ENCODE measurements around the gene NT5DC2.
"Not testable (repeated sequence)": the region's sequence is repeated elsewhere in the genome, so short reads cannot be mapped to it uniquely, and the experiment has no call there.

NT5DC2 gene

GRCh38 chr3:52531860-52532516 lies 1.7 kb downstream of the NT5DC2 start:
- Mint-ChIP-seq H3K27ac (no peak overlapping the region), H3K9me3 (no peaks in the 10 kb centered on the region), H3K4me3 (peak overlapping the region; percentile 87), H3K27me3 (no peaks in the 10 kb centered on the region), H3K4me1 (ENCODE audit: low read depth) (peaks cover 21% of the 10 kb centered on the region), H3K36me3 (ENCODE audit: low read depth) (peaks cover 11% of the 10 kb centered on the region)

DNA sequence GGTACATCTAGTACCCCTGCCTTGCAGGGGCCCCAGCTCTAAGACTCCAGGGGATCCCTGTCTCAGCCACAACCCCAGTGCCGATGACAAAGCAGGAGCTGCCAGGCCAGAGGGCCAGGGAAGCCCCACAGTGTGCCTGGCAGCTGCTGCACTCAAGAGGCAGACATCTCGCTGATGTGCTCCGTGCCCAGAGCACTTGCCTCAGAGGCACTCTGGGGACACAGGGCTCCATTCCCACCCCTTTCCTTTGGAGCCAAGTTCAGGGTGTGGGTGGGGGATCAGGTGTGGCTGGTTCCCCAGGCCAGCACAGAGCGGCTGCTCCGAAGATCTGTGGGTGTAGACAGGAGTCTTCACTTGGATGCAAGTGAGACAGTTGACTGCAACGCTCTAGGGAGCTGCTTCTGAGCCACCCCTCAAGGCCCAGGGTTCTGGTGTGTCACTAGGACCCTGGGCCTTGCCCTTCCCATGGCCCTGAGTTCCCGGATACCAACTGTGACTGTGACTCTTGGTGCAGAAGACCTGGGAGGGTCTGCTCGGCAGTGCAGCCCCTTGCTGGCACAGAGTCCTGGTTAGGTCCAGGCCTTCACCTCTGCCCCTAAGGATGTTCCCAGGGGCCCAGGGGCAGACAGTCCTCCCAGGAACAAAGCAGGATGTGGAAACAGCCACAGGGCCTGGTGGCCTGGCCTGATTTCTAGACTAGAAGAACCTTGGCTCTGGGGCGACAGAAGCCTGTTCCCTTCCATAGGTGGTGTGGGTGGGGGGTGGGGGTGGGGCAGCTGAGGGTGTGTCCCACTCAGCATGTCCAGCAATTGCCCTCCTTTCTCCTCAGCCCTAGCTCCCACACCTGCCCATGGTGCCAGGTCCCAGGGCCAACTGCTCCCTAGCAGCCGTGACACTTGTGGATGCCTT lies 2.5 kb downstream of the NT5DC2 start:
- Mint-ChIP-seq H3K27me3 (no peaks in the 10 kb centered on the region), H3K27ac (no peak overlapping the region), H3K4me3 (no peak overlapping the region), H3K36me3 (ENCODE audit: low read depth) (peaks cover 7% of the 10 kb centered on the region), H3K9me3 (no peaks in the 10 kb centered on the region), H3K4me1 (ENCODE audit: low read depth) (peaks cover 19% of the 10 kb centered on the region)

DNA sequence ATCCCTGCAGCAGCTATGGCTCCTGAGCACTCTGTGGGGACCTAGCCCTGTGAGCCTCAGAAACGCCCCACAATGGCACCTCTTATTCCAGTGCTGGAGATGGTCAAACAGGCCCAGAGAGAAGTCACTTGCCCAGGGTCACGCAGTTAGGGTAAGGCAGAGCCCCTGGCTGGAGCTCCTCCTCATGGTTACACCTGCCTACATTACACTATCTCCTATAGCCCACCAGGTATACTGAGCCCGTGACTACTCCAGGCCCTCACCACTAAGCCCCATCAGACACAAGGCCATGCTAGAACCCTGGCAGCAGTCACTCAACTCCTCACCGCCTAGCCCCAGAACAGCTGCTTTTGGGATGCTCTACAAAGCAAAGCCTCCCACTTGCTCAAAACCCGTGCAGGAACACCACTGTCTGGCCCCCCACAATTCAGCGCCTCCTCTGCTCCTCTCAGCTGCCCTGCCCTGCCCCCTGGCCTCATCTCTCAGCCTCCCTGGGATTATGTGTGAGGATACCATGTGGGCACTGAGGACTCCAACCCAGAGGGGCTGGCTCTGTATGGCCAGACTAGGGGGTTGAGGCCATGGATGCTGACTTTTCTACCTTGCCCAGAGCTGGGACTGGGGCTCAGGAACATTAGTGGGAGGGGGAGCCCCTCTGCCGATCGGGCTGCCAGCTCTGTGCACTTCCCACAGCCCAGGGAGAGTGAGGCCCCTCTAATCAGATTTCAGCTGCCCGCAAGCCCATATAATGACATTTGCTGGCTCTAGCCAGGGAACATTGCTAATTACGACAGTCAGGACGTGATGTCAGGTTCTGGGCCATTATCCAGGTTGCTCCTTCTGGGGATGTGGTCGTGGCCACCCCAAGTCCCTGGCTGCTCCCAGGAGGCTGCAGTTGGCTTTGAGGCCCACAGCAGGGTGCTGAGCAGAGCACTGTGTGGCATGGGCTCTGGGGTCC lies 4.0 kb downstream of the NT5DC2 start:
- Mint-ChIP-seq H3K27ac (no peak overlapping the region), H3K9me3 (no peaks in the 10 kb centered on the region)

DNA sequence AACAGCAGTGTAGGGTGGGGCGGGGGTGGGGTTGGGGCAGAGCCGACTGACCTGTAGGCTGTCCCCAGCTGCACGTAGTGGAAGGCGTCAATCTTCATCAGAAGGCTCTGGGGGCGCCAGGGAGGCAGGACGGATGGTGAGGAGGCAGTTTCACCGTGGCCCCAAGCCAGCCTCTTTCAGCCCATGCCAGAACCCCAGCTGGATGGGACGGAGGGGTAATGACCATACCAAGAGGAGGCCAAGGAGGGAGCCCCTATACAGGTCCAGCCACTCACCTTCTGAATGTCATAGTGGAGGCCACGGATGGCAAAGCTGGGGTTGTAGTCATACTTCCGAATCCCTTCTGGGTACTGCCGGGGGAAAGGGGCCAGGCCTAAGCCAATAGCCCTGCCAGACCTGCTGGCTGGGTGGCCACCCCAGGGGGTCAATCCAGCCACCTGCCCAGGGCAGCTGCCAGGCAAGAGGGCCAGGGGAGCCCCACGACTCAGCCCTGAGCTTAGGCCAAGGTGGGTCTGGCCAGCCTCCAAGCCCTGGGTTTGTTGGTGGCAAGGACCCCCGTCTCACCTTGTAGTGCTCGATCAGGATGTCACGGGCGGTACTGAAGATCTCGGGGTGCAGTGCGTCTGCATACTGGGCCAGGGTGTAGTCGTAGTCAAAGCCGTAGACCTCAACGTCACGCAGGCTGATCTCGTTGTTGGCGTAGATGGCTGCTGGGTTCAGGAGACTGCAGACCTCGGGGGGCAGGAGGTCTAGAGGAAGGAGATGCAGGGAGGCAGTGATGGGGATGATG lies 4.9 kb downstream of the NT5DC2 start:
- H3K4me3 Mint-ChIP-seq, result no peak overlapping the region

More for the DNA sequence above, 4.0 kb downstream of the NT5DC2 start:
- Mint-ChIP-seq H3K4me3 (no peak overlapping the region), H3K4me1 (ENCODE audit: low read depth) (peaks cover 12% of the 10 kb centered on the region), H3K27me3 (no peaks in the 10 kb centered on the region), H3K36me3 (ENCODE audit: low read depth) (peaks cover 17% of the 10 kb centered on the region)

DNA sequence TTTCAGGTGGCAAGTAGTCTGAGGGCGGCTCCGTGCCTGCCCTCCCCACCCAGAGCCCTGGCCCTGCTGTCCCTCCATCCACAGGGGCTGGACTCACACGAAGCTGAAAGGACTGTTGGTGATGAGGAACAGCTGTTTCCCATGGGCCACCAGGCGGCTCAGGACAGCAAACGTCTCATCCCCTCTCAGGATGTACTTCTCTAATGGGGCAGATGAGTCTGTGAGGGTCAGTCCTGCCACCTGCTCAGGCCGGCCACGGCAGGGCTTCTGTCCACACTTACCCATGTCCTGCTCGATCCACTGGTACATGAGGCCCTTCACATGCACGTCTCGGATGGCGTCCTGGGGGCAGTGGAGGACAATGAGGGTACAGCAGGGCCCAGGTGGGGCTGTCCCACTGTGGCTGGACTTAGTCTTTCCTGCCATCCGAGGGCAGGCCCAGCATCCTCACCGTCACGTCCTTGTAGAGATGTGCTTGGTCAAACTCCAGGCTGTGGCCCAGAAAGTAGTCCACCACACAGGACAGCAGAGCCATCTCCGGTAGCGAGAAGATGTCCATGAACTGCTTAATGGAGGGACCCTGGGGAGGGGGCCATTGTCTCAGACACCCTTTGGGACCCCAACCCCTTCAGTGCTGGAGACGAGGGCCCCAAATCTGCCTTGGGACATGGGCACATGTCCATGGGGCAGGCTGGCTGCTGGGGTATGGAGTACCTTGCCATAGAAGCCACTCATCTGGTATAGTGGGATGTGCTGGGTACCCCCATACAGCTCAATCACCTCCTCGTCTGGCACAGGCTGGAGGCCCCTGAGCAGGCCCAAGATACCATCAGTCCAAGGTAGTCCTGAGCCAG lies 5.7 kb downstream of the NT5DC2 start:
- H3K36me3 Mint-ChIP-seq (ENCODE audit: low read depth), result peaks cover 24% of the 10 kb centered on the region
- no peaks in the 10 kb centered on the region for H3K9me3 Mint-ChIP-seq
- H3K4me1 Mint-ChIP-seq (ENCODE audit: low read depth), result peaks cover 8% of the 10 kb centered on the region
- no peak overlapping the region for H3K27ac Mint-ChIP-seq
- no peak overlapping the region for H3K4me3 Mint-ChIP-seq
- H3K27me3 Mint-ChIP-seq, result no peaks in the 10 kb centered on the region

More for the DNA sequence above, 4.9 kb downstream of the NT5DC2 start:
- Mint-ChIP-seq H3K27me3 (no peaks in the 10 kb centered on the region), H3K27ac (no peak overlapping the region), H3K36me3 (ENCODE audit: low read depth) (peaks cover 24% of the 10 kb centered on the region), H3K9me3 (no peaks in the 10 kb centered on the region), H3K4me1 (ENCODE audit: low read depth) (peaks cover 8% of the 10 kb centered on the region)

DNA sequence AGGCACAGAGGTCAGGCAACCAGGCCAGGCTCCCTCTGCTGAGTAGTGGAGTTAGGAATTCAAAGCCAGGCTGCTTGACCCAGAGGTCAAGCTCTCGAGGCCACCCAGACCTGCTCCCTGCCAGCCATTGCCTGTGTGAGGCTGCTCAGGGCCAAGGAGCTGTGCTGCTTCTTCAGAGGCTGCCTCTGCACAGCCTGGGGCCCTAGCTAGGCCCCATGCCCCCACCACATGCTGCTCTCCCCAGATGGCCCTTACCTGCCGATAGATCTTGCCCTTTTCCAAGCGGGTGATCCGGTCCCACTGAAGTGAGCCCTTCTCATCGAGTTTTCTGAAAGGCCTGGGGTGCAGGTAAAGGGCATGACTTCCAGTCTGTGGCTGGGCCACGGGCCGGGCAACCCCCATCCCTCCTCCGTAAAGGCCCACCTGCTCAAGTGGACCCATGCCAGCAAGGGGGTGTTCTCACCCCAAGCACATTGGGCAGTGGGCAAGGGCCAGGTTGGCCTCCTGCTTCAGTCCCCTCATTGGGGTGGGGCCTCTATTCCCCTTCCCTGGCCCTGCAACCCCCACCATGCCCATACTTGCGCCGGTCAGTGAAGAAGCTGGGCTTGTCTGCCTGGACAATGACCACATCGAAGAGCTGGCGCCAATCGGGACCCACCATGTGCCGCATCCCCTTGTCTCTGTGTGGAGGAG lies 6.5 kb downstream of the NT5DC2 start:
- Mint-ChIP-seq H3K4me1 (ENCODE audit: low read depth) (peaks cover 3% of the 10 kb centered on the region), H3K36me3 (ENCODE audit: low read depth) (peaks cover 24% of the 10 kb centered on the region), H3K27me3 (no peaks in the 10 kb centered on the region), H3K9me3 (no peaks in the 10 kb centered on the region), H3K4me3 (no peak overlapping the region), H3K27ac (no peak overlapping the region)

GRCh38 chr3:52526671-52527038 lies 7.0 kb downstream of the NT5DC2 start:
- peaks cover 24% of the 10 kb centered on the region for H3K36me3 Mint-ChIP-seq (ENCODE audit: low read depth)
- H3K4me3 Mint-ChIP-seq; H3K27me3 Mint-ChIP-seq; H3K4me1 Mint-ChIP-seq (ENCODE audit: low read depth); H3K27ac Mint-ChIP-seq; H3K9me3 Mint-ChIP-seq: not testable (repeated sequence)

DNA sequence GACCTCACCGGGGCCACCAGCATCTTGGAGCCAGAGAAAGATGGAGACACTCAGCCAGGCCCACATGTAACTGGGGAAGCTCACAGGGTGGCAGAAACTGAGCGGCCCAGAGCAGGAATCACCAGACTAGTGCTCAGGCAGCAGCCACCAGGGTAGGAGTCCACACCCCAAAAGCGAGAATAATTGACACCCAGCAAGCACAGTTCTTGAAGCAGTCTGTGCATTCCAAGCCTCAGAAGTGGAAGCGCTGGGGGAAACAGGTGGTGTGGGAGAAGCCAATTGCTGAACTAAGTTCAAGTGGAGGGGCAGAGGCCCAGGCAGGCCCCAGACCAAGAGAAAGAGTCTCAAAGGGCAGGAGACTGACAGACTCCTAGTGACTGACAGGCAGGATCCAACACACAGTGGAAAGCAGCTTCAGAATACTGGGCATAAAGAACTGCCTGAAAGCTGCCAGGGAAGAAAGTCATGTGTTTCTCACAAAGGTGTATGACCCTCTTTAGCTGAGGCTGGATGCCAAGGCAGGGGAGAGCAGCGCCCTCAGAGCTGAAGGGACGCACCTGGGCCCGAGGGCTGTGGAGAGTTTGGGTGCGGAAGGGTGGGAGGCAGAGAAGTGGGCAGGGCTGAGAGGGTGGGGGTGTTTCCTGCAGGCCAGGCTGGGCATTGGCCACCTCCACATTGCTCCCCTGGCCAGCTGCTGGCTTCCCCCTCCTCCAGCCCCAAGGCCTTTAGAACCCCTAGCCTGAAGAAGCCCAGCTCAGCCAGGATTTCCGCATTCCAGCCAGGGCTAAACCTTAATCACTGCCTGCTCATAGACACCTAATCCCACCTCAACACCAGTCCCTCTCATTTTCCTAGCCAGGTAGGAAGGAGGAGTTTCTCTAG lies 7.7 kb downstream of the NT5DC2 start:
- Mint-ChIP-seq H3K9me3 (no peaks in the 10 kb centered on the region), H3K27me3 (no peaks in the 10 kb centered on the region), H3K4me1 (ENCODE audit: low read depth) (no peaks in the 10 kb centered on the region), H3K36me3 (ENCODE audit: low read depth) (peaks cover 24% of the 10 kb centered on the region), H3K27ac (no peak overlapping the region), H3K4me3 (no peak overlapping the region)

DNA sequence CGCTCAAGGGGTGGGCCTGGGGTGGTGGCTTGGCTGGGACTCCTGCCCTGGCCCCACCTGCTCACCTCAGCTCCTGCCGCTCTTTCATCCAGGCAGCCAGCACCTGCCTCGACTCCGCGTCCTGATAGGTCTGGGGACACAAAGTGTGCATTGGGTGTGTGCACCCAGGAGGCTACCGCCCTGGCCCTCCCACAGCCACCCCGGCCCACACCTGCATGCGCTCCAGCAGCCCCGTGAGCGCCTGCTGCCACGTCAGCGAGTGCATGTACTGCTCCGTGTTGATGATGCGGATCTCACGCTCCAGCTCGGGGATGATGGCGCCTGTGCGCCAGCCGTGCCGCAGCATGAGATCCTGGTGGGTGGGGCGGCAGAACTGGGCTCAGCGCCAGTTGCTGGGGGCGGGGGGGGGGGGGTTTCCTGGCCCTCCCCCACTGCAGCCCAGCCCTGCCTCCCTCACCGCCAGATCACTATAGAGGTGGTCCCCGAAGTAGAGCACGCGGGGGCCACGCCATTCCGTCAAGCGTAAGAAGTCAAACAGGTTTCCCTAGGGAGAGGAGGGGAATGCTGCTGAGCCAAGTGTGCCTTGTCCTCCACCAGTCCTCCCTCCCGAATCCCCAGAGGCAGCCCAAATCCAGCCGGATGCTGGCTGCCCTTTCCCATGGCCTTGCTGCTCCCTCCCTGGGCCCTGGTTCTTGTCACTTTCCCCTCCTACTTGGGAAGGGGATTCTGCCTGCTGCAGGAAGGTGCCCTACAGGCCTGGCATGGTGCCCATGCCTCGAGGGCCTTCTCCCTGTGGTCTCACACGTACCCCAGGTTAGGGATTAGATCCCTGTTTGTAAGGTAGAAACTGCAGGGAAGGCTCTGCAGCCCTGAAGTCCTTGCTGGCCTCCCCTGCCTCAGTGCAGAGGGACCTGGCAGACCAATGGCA lies 8.6 kb downstream of the NT5DC2 start:
- H3K4me1 Mint-ChIP-seq (ENCODE audit: low read depth), result no peaks in the 10 kb centered on the region
- no peak overlapping the region for H3K4me3 Mint-ChIP-seq
- H3K27me3 Mint-ChIP-seq, result no peaks in the 10 kb centered on the region
- H3K9me3 Mint-ChIP-seq, result no peaks in the 10 kb centered on the region
- peaks cover 24% of the 10 kb centered on the region for H3K36me3 Mint-ChIP-seq (ENCODE audit: low read depth)
- H3K27ac Mint-ChIP-seq, result no peak overlapping the region

- H3K27ac Mint-ChIP-seq, result no peak overlapping the region
Observed at GRCh38 chr3:52524258-52524751, 9.4 kb downstream of the NT5DC2 start.

GRCh38 chr3:52523386-52524257 lies 10.0 kb downstream of the NT5DC2 start:
- Mint-ChIP-seq H3K9me3 (no peaks in the 10 kb centered on the region), H3K4me3 (no peak overlapping the region), H3K4me1 (ENCODE audit: low read depth) (no peaks in the 10 kb centered on the region), H3K27ac (no peak overlapping the region), H3K27me3 (no peaks in the 10 kb centered on the region), H3K36me3 (ENCODE audit: low read depth) (peaks cover 21% of the 10 kb centered on the region)

More at GRCh38 chr3:52524258-52524751, 9.4 kb downstream of the NT5DC2 start:
- Mint-ChIP-seq H3K4me1 (ENCODE audit: low read depth) (no peaks in the 10 kb centered on the region), H3K27me3 (no peaks in the 10 kb centered on the region), H3K9me3 (no peaks in the 10 kb centered on the region), H3K36me3 (ENCODE audit: low read depth) (peaks cover 24% of the 10 kb centered on the region), H3K4me3 (no peak overlapping the region)

Measured in stimulated activated naive CD8-positive, alpha-beta T cell treated with anti-CD3 and anti-CD28 coated beads, Interleukin-15, Interleukin-2, amounts not matched to agents 100 ng/mL and 50 ng/mL, for 24 hours (primary cell).